H9 (cell line): ENCODE data around the gene NFKBIA. TPM values are rescaled to one million over a fixed set of nuclear protein-coding genes. Genes with fewer than 3 reads are reported as not detected.

Experiments
- DNase-seq: peaks from one replicate; pipeline ENCODE4 v3.0.0-alpha.2; 2017
- H2AFZ ChIP-seq: one replicate; pipeline ENCODE4 v1.6.1; 2013; ENCODE audit warnings: mild to moderate bottlenecking, low read length, control low read depth, moderate library complexity
- H2AK5ac ChIP-seq: 2 replicates; pipeline ENCODE4 v1.6.1; 2013; ENCODE audit warnings: low read length, control low read depth, mixed read lengths; ENCODE audit not compliant: insufficient read length
- H2BK120ac ChIP-seq: one replicate; pipeline ENCODE4 v1.6.1; 2013; ENCODE audit warnings: low read depth, mild to moderate bottlenecking, low read length, control low read depth, inconsistent platforms; ENCODE audit not compliant: poor library complexity, severe bottlenecking
- H2BK12ac ChIP-seq: 2 replicates; pipeline ENCODE4 v1.6.1; 2013; ENCODE audit warnings: low read length, control low read depth, mixed read lengths, low read depth; ENCODE audit not compliant: insufficient read length
- H2BK15ac ChIP-seq: 2 replicates; pipeline ENCODE4 v1.6.1; 2013; ENCODE audit warnings: low read depth, low read length, control low read depth
- H2BK20ac ChIP-seq: one replicate; pipeline ENCODE4 v1.6.1; 2013; ENCODE audit warnings: low read depth, mild to moderate bottlenecking, low read length, control low read depth, inconsistent platforms; ENCODE audit not compliant: poor library complexity, severe bottlenecking
- H2BK5ac ChIP-seq: 2 replicates; pipeline ENCODE4 v1.6.1; 2013; ENCODE audit warnings: low read length, control low read depth, mixed read lengths; ENCODE audit not compliant: insufficient read length
- H3K14ac ChIP-seq: 2 replicates; pipeline ENCODE4 v1.6.1; 2013; ENCODE audit warnings: low read length, control low read depth; ENCODE audit not compliant: insufficient read depth
- H3K18ac ChIP-seq: 2 replicates; pipeline ENCODE4 v1.6.1; 2013; ENCODE audit warnings: low read depth, mild to moderate bottlenecking, mixed read lengths, low read length, control low read depth; ENCODE audit not compliant: insufficient read length
- H3K23ac ChIP-seq: 2 replicates; pipeline ENCODE4 v1.6.1; 2013; ENCODE audit warnings: low read length, control low read depth, mixed read lengths, low read depth; ENCODE audit not compliant: insufficient read length
- H3K23me2 ChIP-seq: 2 replicates; pipeline ENCODE4 v1.6.1; 2013; ENCODE audit warnings: low read depth, mild to moderate bottlenecking, mixed read lengths, low read length, control low read depth; ENCODE audit not compliant: insufficient read length, poor library complexity, severe bottlenecking
- H3K27ac ChIP-seq: 2 replicates; pipeline ENCODE4 v1.5.1; 2013; ENCODE audit warnings: low read length, control low read depth, mixed read lengths, low read depth; ENCODE audit not compliant: insufficient read length
- H3K27me3 ChIP-seq: 2 replicates; pipeline ENCODE4 v1.6.1; 2013; ENCODE audit warnings: low read length, control low read depth, inconsistent platforms; ENCODE audit not compliant: insufficient read depth
- H3K4ac ChIP-seq: 2 replicates; pipeline ENCODE4 v1.6.1; 2013; ENCODE audit warnings: low read depth, mild to moderate bottlenecking, control low read depth, inconsistent platforms, low read length, moderate library complexity
- H3K4me1 ChIP-seq: 2 replicates; pipeline ENCODE4 v1.6.1; 2013; ENCODE audit warnings: low read length, control low read depth, inconsistent platforms; ENCODE audit not compliant: insufficient read depth
- H3K4me2 ChIP-seq: 2 replicates; pipeline ENCODE4 v1.6.1; 2013; ENCODE audit warnings: low read length, control low read depth, mixed read lengths; ENCODE audit not compliant: insufficient read length, insufficient read depth
- H3K56ac ChIP-seq: 2 replicates; pipeline ENCODE4 v1.6.1; 2013; ENCODE audit warnings: low read depth, mild to moderate bottlenecking, mixed read lengths, low read length, control low read depth; ENCODE audit not compliant: insufficient read length
- H3K79me1 ChIP-seq: 2 replicates; pipeline ENCODE4 v1.6.1; 2013; ENCODE audit warnings: low read depth, mild to moderate bottlenecking, moderate library complexity, low read length, control low read depth, inconsistent platforms; ENCODE audit not compliant: insufficient read depth, poor library complexity, severe bottlenecking
- H3K79me2 ChIP-seq: 2 replicates; pipeline ENCODE4 v1.6.1; 2013; ENCODE audit warnings: low read length, control low read depth, inconsistent platforms; ENCODE audit not compliant: insufficient read depth
- H3K9ac ChIP-seq: 2 replicates; pipeline ENCODE4 v1.6.1; 2013; ENCODE audit warnings: low read length, control low read depth, mixed read lengths; ENCODE audit not compliant: insufficient read length; ENCODE audit errors: extremely low read depth
- H3K9me3 ChIP-seq: one replicate; pipeline ENCODE4 v1.6.1; 2013; ENCODE audit warnings: low read depth, low read length, inconsistent platforms; ENCODE audit not compliant: control insufficient read depth
- H3T11ph ChIP-seq: one replicate; pipeline ENCODE4 v1.6.1; 2013; ENCODE audit warnings: mild to moderate bottlenecking, low read length, control low read depth, inconsistent platforms
- H4K20me1 ChIP-seq: one replicate; pipeline ENCODE4 v1.6.1; 2013; ENCODE audit not compliant: control insufficient read depth, insufficient read length, insufficient read depth
- H4K5ac ChIP-seq: 2 replicates; pipeline ENCODE4 v1.6.1; 2013; ENCODE audit warnings: low read depth, mild to moderate bottlenecking, mixed read lengths, low read length, control low read depth; ENCODE audit not compliant: insufficient read length
- H4K8ac ChIP-seq: replicated peaks from 2 replicates; pipeline ENCODE4 v1.6.1; 2013; ENCODE audit warnings: low read length, control low read depth, mixed read lengths, low read depth; ENCODE audit not compliant: insufficient read length
- H4K91ac ChIP-seq: 2 replicates; pipeline ENCODE4 v1.6.1; 2013; ENCODE audit warnings: low read depth, mild to moderate bottlenecking, moderate library complexity, mixed read lengths, low read length, control low read depth; ENCODE audit not compliant: insufficient read length
- H3K27ac Mint-ChIP-seq, 3 experiments: 2 replicates in 2 of 3; 3 replicates in 1 of 3; pipeline ENCODE4 v1.8.0; 2020 to 2021; ENCODE audit warnings: mixed read lengths in 3 of 3, mild to moderate bottlenecking in 1 of 3, moderate library complexity in 1 of 3
- H3K27me3 Mint-ChIP-seq: 2 replicates; pipeline ENCODE4 v1.8.0; 2021; ENCODE audit warnings: low read depth, mild to moderate bottlenecking, moderate library complexity, mixed read lengths
- H3K36me3 Mint-ChIP-seq, 3 experiments: 2 replicates in 2 of 3; 3 replicates in 1 of 3; pipeline ENCODE4 v1.8.0; 2020 to 2021; ENCODE audit warnings: low read depth in 3 of 3, mixed read lengths in 3 of 3; ENCODE audit not compliant: insufficient read depth in 1 of 3
- H3K4me1 Mint-ChIP-seq, 2 experiments: 2 replicates each; pipeline ENCODE4 v1.8.0; 2020; ENCODE audit warnings: mixed read lengths in 2 of 2
- H3K4me3 Mint-ChIP-seq, 2 experiments: 2 replicates in 1 of 2; 3 replicates in 1 of 2; pipeline ENCODE4 v1.8.0; 2020 to 2021; ENCODE audit warnings: mild to moderate bottlenecking in 2 of 2, mixed read lengths in 2 of 2, moderate library complexity in 1 of 2
- H3K9me3 Mint-ChIP-seq, 2 experiments: 2 replicates in 1 of 2; 3 replicates in 1 of 2; pipeline ENCODE4 v1.8.0; 2020; ENCODE audit warnings: mild to moderate bottlenecking in 2 of 2, mixed read lengths in 2 of 2, moderate library complexity in 1 of 2
- CTCF ChIP-seq: fragments of 200-600 bp; sonication (generic); conservative IDR thresholded peaks from 3 replicates; pipeline ENCODE4 v1.8.0; 2021; ENCODE audit warnings: antibody characterized with exemption, mild to moderate bottlenecking
- WGBS: extraction: QIAGEN DNeasy Blood & Tissue Kit; methylation state at CpG from one replicate; pipeline ENCODE4 v1.1.7; 2013; ENCODE audit warnings: missing lambda C conversion rate, low lambda C conversion rate, mixed read lengths; ENCODE audit not compliant: insufficient read length; ENCODE audit errors: extremely low coverage; 5-methylcytosine and 5-hydroxymethylcytosine counted together
- total RNA-seq: library from RNA; stranded (reverse); gene quantifications from 2 replicates; pipeline ENCODE4 v1.2.1, GENCODE V29; 2021

NFKBIA gene
- total RNA-seq, 1 experiment from 2014 or later: 38.4 TPM

- H3K9me3 ChIP-seq: no peaks in the 10 kb centered on the region
- H3K4me2 ChIP-seq: no peak overlapping the region
- no peak for DNase-seq
Measured at GRCh38 chr14:35420036-35420811, 15.7 kb upstream of the NFKBIA start.

More at GRCh38 chr14:35420036-35420811, 15.7 kb upstream of the NFKBIA start:
- H4K5ac ChIP-seq: no peak overlapping the region
- H4K8ac ChIP-seq: no peak overlapping the region
- H2BK5ac ChIP-seq: no peak overlapping the region
- H3K27me3 ChIP-seq: no peaks in the 10 kb centered on the region
- no peak overlapping the region for H2AK5ac ChIP-seq
- no peak overlapping the region for H2AFZ ChIP-seq
- H3K4ac ChIP-seq: no peak overlapping the region
- H2BK12ac ChIP-seq: no peak overlapping the region
- H3K79me2 ChIP-seq: no peaks in the 10 kb centered on the region; the same call in 1 of the 2 replicates
- no peak overlapping the region for H3K27ac ChIP-seq
- H3K23me2 ChIP-seq: no peaks in the 10 kb centered on the region
- Mint-ChIP-seq H3K9me3 (peaks cover 0 to 3% of the 10 kb centered on the region in 2 experiments; a peak in 2 of 5 replicates), H3K4me3 (no peak overlapping the region), H3K27me3 (no peaks in the 10 kb centered on the region; the same call in 1 of the 2 replicates), H3K36me3 (no peaks in the 10 kb centered on the region; a peak in 1 of 7 replicates), H3K4me1 (peaks cover 7 to 11% of the 10 kb centered on the region in 2 experiments), H3K27ac (no peak overlapping the region)
- no peak overlapping the region for H3K23ac ChIP-seq
- no CpG with 5 or more reads among the region's 7 CpGs for WGBS
- H3K56ac ChIP-seq: no peak overlapping the region
- no peak overlapping the region for H4K91ac ChIP-seq
- no peaks in the 10 kb centered on the region for H3K79me1 ChIP-seq
- no peaks in the 10 kb centered on the region for H4K20me1 ChIP-seq
- H2BK120ac ChIP-seq: no peak overlapping the region
- H3K4me1 ChIP-seq: no peaks in the 10 kb centered on the region
- no peak overlapping the region for H2BK20ac ChIP-seq
- H3K18ac ChIP-seq: no peak overlapping the region
- no peak overlapping the region for H3K14ac ChIP-seq
- no peak overlapping the region for H2BK15ac ChIP-seq
- no peak overlapping the region for H3K9ac ChIP-seq
- no peak for TF ChIP-seq CTCF
- H3T11ph ChIP-seq: no peak overlapping the region
